HG03097 (cell line): ENCODE results near the gene KRT4.

ENCODE experiments used
- ATAC-seq: cut with Tn5 transposase; IDR thresholded peaks from one replicate; pipeline ENCODE4 v1.9.1; 2021; ENCODE audit not compliant: unreplicated experiment, low FRiP score

Gene KRT4

DNA sequence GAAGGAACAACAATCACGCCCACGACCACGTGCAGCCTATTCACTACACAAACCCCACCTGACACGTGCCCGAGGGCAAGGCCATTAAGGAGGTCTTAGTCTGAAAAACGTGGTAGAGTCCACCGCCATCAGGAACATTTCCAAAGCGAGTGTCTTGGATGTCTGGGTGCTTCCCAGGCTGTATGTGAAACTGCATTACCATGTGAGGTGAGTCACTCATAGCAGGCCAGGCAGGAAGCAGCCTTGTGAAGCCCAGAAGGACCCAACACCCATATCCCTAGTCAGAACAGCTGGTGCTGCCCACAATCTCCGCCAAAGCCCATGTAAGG is 23.5 kb upstream of the KRT4 start:
- no peak for ATAC-seq

DNA sequence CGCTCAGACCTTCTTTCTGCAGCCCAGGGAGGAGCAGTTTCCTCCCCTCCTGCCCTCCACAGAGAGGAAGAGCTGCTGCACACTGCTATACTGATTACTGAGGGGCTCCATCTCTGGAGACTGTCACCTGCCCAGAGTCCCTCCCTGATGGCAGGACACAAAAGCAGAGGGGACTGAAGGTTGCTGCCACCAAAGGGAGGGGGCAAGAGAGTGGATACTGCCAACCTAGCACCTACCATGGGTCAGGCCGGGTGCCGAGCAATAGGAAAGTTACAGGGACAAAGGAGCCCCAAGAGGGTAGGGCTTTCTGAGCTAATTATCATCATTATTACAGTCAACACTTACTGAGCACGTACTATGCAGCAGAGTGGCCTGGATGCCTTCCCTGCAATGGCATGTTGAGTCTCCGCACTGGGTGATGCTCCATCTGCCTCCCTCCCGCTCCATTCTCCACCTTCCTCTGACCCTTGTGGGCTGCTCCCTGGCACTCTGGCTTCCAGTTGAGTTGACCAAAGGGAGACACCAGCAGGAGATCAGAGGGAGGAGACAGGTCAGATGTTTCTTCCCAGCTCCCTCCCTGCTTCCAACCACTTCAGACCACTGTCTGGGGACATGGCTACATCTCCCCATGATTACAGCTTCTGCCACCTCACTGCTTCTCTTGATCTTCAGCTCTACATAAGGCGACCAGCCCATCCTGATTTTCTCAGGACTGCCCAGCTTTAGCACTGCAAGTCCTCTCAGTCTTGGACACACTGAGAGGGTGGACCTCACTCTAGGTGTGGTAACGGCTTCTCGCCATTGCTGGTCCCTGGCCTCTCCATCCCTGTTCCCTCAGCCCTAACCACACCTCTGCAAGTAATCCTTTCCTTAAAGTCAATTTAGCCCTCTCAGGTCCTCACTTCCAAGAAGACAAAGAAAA is 22.8 kb upstream of the KRT4 start:
- no peak for ATAC-seq

DNA sequence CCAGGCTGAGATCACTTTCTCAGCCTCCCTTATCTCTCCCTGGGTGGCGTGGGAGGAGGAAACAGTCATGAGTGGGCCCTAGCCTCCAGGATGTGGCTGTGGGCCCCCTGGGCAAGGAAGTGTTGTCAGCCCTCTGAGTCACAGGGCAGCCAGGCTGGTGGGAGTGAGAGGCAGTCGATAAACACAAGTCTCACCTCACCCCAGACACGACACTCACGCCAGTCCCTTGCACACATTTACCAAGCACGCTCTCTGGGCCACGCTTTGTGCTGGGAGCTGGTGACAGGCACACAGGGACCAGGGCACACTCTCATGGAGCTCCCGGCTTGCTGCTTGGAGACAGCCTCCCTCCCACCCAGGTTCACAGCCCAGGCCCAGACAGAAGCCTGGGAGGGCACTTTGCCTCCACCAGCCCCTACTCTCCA is 22.1 kb upstream of the KRT4 start:
- no peak for ATAC-seq

DNA sequence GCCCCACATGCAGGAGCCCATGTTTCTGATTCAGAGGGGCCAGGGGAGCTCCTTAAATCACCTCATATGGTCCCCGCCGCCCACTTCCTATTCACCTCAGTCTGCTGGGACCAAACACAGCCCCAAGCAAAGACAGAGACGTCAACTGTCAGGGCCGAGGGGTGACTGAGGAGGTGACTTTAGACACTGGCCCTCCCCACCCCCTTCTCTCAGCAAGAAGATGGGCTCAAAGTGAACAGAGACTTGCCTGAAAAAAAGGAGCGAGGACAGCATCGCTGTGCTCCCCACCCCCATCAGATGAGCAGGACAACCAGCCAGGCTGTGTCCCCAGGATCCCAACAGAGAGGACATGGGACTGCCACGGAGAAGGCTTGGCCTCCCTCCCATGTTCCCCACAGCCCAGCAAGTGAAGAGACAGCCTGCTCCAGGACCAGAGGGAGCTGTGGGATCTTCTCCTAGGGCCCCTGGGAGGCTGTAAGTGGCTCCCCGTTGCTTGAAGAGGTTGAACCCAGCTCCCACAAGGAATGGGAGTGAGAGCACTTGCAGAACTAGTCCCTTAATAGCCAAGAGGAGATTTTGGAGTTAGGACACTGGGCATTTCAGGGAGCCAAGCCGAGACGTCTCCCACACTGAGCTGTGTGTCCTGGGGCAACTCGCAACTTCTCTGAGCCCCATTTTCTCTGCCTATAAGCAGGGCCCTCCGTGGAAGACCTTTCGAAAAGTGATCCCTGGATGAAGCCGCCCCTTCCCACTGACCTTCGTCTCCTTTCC is 21.5 kb upstream of the KRT4 start:
- ATAC-seq = no peak

DNA sequence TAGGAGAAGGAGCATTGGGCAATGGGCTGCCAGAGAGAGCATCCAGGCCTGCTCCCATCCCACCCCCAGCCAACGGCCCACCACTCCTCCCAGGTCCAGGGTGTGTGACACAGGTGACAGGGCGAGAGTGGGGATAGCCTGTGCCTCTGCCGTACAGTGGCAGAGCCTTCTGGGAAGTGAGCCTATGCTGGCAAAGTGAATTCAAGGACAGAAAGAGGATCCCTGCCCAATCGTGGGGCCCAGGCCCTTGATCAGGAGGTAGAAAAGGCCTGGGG is 20.7 kb upstream of the KRT4 start:
- no peak for ATAC-seq

DNA sequence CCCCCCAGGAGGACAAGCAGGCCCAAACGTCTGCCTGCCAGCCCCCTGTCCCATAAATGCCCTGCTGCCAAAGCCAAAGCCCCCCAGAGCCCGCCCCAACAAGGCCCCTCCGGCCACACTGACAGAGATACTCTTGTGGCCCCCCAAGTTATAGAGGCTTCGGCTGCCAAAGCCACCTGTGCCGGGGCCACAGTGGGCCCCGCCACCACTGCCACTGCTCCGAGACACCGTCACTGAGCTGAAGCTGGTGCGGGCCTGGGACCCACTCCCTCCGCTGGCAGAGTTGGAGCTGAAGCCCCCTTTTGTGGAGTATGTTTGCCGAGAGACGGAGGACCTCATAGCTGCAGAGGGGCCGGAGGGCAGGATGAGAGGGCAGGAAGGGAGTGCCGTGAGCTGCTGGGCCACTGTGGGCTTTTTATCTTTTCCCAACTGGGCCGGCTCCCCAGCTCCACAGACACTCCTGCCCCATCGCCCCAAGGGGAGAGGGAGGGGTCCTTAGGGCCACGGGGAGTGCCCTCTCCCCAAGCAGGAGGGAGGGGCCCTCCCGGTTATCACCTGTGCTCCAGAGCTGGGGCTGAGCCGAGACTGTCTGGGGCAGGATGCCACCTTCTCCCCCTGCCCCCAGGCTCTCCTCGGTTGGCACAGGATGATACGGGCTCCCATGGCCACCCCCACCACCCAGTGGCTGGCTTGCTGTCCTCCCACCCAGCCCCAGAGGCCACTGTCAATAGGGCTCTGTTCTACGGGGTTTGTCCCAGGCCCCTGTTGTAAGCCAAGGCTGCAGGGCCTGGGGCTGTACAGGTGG is 20.2 kb upstream of the KRT4 start, which contains the start of gene KRT79:
Gene KRT79, minus strand, starts transcription at position 390 of the 805 bp plus-strand sequence. Its CDS starts 51 bp downstream, at position 339.
- no peak for ATAC-seq

DNA sequence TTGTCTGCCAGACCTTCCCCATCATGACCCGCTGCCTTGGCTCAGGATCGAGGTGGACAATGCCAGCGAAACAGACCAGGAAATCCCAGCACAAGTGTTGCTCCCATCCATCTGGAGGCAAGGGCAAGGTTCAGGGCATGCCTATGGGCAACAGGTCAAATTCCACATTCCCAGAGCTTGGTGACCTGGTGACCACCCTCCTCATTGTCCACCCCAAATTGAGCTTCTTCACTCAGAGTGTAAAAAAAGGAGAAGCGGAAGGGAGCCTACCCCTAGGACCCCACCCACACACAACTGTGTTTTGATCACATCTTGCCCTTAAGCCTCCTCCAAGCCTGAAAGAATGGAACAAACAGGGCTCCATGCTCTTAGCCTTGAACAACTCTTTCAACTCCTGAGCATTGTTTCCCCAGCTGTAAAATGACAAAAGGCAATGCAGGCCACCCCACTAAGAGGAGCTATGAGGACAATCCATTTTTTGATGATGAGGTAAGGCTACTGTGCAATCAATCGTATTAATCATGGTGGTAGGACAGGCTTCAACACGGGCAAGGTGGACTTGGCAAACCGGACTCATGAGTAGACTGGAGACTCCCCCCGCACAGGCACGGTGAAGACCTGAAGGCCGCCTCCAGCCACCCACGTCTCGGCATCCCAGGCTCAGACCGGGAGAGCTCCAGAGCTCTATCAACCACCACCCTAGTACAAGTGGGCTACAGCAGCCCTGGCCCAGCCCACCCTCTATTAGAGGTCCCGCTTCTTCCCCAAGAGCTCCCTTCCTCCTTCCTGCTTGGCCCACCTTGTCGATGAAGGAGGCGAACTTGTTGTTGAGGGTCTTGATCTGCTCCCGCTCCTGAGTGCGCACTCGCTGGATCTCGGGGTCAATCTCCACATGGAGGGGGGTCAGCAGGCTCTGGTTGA is 19.3 kb upstream of the KRT4 start:
- ATAC-seq = no peak

DNA sequence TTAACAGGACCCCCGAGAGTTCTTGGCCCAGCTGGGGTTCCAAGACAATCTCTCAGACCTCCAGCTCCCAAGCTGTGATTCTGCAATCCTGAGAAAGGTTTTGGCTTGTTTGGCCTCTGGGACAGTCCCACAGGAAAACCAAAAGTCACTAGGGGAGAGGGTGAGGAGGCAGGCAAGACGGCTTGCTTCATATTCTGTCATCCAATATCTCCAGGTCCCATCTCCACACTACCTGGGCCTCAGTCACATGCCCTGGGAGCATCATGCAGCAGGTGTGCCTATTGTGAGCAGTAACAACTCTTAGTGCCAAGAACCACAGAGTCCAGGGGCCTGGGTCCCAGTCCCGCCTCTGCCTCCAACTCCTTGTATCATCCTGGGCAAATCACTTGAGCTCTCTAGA is 18.5 kb upstream of the KRT4 start:
- no peak for ATAC-seq

DNA sequence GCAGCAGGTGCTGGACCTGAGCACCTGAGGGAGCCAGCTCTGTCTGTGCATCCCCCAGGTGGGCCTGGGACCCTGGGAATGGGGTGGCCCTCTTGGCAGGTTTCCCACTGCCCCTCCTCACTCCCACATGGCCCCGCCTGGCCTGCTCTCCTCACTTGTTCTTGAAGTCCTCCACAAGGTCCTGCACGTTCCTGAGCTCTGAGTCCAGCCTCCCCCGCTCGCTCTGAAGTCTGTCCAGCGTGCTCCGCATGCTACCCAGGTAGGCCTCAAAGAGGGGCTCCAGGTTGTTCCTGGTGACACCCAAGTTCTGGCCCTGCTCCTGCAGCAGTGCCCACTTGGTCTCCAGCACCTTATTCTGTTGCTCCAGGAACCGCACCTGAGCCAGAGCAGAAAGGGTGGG is 17.3 kb upstream of the KRT4 start:
- ATAC-seq = no peak

DNA sequence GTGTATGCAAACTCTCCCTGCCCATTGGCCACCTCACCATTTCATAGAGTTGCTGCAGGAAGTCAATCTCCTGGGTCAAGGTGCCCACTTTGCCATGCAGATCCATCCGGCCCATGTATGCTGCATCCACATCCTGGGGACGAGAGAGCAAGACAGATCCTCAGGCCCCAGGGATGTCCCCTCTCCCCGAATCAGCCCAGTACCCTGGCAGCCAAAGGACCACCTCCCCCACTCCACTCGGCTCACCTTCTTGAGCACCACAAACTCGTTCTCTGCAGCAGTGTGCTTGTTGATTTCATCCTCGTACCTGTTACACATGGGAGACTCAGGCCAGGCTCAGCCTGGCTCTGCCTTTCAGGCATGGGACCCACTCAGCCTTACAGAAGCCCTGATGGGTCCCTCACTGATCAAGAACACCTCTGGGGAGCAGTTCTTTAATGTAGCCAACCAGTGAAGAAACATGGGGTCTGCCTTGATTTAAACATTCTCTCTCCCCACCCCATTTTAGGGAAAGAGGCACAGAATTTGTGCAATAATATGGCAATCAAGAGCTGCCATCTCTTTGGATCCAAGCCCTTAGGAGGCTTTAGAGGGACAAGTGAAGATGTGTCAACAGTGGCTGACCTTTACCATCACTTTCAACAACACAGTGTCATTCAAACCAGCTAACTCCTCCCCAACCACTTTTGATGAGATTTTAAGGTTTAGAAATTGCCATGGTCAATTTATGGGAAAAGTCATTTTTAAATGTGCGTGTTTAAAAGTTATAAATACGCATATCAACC is 16.3 kb upstream of the KRT4 start:
- no peak for ATAC-seq

DNA sequence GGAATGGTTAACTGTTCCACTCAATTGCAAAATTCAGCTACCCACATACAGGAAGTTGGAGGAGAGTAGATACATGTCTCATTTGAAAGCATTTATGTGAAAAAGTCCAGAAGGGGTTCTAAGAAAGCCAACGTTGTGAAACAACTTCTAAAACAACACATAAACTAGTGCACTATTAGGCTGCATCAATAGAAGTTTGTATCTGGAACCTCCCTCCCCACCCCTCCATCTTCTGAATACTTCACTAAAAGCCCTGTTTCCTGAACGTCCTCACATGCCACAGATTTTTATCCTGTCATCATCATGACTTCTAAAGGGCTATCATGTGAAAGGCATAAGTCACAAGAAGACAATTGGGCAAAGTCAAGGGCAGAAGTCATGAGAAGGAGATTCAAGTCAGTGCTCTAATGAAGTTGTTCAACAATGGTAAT is 14.7 kb upstream of the KRT4 start:
- no peak for ATAC-seq

DNA sequence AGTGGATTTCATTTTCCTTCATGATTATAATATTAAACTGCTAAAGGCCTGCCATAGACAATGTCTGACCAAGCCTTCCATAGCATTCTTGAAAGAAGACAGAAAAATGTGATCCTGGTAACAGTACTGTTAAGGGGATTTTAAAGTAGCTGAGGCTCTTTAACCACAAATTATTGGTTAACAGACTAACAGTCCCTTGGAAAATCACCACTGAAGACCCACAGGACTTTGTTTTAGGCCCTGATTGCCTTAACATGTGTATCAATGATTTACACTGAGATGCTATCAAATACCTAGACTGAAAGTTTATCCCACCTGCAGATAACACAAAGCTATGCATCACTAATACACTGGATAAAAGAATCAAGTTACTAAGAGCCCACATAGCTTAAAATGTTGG is 14.2 kb upstream of the KRT4 start:
- no peak for ATAC-seq

DNA sequence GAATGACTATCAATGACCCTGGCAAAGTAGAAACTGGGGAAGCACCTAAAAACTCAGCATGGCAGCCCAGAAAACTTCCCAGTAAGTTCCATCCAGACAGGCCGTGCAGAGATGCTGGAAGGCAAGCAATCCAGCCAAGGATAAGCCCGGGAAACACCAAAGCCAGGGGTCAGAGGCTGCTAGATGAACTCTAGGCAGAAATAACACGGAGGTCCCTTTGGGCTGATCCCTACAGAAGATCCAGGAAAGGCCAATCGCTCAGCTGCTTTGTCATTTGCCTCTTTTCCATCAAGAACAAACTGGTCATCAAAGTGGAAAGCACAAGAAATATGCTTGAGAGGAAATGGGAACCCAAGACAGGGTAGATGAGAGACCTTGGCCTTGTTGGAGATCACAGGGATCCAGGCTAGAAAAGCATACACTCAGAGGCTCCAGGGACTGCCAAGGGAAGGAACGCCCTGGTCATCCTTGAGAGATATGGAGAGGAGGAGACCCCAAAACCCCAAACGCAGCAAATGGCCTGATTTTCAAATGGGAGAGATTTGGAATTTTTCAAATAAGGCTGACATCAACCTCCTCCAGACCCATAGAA is 13.7 kb upstream of the KRT4 start:
- ATAC-seq = no peak

DNA sequence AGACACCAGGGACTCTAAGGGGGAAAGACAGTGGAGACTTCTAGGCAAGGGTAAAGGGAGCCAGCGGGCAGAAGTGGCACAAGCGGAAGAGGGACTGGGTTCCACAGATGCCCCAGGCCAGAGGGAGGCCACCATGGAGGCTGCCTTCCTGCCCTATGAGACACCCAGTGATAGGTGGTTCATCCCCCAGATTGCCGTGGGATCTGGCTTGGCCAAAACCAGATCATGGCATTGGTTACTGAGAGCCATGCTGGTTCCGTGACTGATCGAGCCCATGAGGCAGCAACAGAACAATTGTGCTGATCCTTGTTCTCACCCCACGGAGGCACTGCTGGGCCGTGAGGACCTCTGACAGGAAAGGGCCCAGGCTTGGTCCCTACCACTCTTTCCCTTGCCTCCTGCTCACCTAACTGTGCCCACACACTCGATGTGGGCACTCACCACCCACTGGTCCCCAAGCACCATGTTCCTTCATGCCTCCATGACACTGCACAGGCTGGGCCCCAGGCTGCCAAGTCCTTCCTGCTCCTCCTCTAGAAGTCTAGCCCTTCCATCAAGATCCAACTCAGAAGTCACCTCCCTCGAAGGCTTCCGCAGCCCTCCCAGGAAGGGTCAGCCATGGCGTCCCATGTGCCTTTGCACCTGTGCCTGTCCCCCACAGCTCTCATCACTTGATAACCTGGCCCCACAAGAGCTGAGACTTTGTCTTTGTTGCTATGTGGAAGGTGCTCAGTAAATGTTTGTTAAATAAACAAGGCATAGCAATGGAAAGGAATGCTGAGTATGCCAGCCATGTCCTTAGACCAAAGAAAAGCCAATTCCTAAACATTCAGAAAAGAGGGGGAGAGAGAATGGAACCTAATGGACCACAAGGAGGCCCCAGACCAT is 12.9 kb upstream of the KRT4 start:
- no peak for ATAC-seq

DNA sequence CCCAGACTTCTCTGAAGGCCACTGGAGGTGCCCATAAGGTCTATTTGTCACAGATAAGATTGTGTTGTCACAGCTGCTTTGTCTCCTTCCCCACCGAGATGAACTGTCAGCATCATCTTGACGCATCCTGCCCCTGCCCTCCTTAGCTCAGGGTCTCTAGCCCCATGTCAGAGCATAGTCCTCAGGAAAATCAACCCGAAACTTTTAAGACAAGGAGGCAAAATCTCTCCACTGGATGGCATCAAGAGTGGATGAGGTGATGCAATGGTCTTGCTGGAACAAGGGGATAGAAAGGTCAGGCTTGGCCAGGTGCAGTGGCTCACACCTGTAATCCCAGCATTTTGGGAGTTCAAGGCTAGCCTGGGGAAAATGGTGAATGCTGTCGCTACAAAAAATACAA is 12.0 kb upstream of the KRT4 start:
- ATAC-seq = no peak

DNA sequence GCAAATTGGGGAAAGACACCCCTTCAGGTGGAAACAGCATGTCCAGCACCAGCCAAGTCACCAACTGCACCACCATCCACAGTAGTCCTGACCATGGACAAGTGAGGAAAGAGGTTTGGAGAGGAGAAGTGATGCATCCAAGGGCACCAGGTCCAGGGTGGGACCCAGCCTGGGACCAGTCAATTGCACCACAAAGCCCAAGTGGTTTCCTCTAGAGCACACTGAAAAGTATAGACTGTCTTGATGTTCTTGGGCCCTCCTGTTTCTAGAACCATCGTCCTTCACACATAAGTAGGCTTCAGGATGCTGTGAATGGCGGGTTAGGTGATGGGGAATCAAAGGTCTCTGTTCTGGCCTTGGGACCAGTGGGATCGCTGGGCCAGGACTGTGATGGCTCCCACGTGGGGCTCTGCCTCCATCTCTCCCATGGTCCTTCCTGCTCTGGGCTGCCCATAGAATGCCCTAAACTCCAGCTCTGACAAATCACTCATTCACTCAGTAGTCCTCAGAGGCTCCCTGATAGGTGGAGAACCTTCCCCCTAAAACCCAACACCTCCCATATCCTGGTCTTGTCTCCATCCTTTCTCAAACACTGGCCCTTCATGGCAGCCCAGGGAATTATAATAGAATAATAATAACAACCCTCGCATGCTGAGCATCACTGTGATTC is 11.0 kb upstream of the KRT4 start:
- no peak for ATAC-seq

DNA sequence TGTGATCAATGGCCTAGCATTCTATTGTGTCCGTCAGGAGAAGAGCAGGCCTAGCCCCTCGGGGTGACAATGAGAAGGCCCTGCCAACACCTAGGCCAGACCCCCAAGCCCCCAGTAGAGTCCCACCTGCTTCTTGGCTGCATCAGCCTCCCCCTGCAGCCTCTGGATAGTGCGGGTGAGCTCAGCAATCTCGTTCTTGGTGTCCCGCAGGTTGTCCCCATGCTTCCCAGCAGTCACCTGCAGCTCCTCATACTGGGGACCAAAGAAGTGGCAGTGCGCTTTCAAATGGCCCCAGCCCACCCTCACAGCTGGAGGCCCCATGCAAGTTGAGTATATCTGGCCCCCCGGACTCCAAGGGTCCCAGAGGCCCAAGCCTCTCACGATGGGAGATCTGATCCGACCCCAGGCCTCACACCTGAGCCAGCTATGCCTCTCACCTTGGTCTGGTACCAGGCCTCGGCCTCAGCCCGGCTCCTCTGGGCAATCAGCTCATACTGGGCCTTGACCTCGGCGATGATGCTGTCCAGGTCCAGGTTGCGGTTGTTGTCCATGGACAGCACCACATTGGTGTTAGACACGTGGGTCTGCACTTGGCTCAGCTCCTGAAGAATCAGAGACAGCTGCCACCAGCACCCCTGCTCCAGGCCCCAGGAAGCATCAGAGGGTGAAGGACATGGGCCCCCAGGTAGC is 10.0 kb upstream of the KRT4 start:
- ATAC-seq = no peak
